HG03196 (cell line): ENCODE results near the gene TMC5.
"Not testable (repeated sequence)": the region's sequence is repeated elsewhere in the genome, so short reads cannot be mapped to it uniquely, and the experiment has no call there.

Source experiments
- ATAC-seq: cut with Tn5 transposase; IDR thresholded peaks from one replicate; pipeline ENCODE4 v1.9.1; 2021; ENCODE audit not compliant: unreplicated experiment

Gene TMC5

GRCh38 chr16:19417640-19418039, at the start of gene TMC5:
TSS of gene TMC5 (plus strand) at chr16:19417883. CDS start at chr16:19440039, 22,156 bp downstream.
- no peak for ATAC-seq

- ATAC-seq: not testable (repeated sequence)
These were observed 45.1 kb upstream of the TMC5 start for GRCh38 chr16:19372541-19372940.

- no peak for ATAC-seq
These were observed 43.3 kb upstream of the TMC5 start for GRCh38 chr16:19374402-19374801.

GRCh38 chr16:19375561-19376158, 42.0 kb upstream of the TMC5 start:
- no peak for ATAC-seq

GRCh38 chr16:19377864-19378263, 39.8 kb upstream of the TMC5 start:
- ATAC-seq: no peak

- no peak for ATAC-seq
These were observed 39.2 kb upstream of the TMC5 start for GRCh38 chr16:19378511-19378910.

GRCh38 chr16:19379838-19380237, 37.8 kb upstream of the TMC5 start:
- ATAC-seq: no peak

- ATAC-seq: no peak
These were observed 37.4 kb upstream of the TMC5 start for GRCh38 chr16:19380328-19380727.

GRCh38 chr16:19382084-19382801, 35.4 kb upstream of the TMC5 start:
- ATAC-seq: no peak

- ATAC-seq: no peak
These were observed 34.5 kb upstream of the TMC5 start for GRCh38 chr16:19382887-19383816.

GRCh38 chr16:19384656-19385055, 33.0 kb upstream of the TMC5 start:
- ATAC-seq: no peak

GRCh38 chr16:19386525-19386924, 31.2 kb upstream of the TMC5 start:
- ATAC-seq: no peak

- ATAC-seq: no peak
These were observed 28.4 kb upstream of the TMC5 start for GRCh38 chr16:19389246-19389645.

GRCh38 chr16:19391185-19391776, 26.4 kb upstream of the TMC5 start:
- ATAC-seq: not testable (repeated sequence)

- ATAC-seq: no peak
These were observed 25.3 kb upstream of the TMC5 start for GRCh38 chr16:19392352-19392751.

- ATAC-seq: no peak
These were observed 24.2 kb upstream of the TMC5 start for GRCh38 chr16:19393226-19394111.

GRCh38 chr16:19395646-19396267, 21.9 kb upstream of the TMC5 start:
- ATAC-seq: not testable (repeated sequence)

GRCh38 chr16:19396555-19397011, 21.1 kb upstream of the TMC5 start:
- no peak for ATAC-seq

- not testable (repeated sequence) for ATAC-seq
These were observed 20.3 kb upstream of the TMC5 start for GRCh38 chr16:19397373-19397772.

- ATAC-seq: no peak
These were observed 17.0 kb upstream of the TMC5 start for GRCh38 chr16:19400711-19401110.
